Measurements from ENCODE around the gene TRIM63. TPM values are rescaled to one million over a fixed set of nuclear protein-coding genes. Genes with fewer than 3 reads are reported as not detected.

The TRIM63 gene
- total and polyA plus RNA-seq, 2 of the 13 experiments (the other 11 are each of a cell fraction or from before 2014, with no cell fraction given), result not detected

DNA sequence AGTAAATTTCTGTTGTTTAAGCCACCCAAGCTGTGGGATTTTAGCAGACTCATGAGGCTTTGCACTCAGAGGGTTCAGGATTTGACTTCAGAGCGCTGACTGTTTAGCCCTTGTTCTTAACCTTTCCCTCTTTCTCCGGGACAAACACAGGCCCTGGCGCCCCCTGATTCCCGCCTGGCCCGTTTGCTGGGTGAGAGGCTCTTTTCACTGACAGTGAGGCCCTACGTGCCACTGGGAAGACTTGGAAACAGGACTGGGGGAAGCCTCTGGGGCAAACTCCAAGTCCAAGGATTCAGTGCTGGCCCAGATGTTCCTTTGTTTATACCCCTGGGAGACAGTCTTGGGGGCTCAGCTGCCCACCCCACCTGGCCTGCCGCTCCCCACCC lies 11.7 kb upstream of the TRIM63 start:
- CTCF ChIA-PET (ENCODE audit: low intra/inter-chr PET ratio, low total read pairs), result no interaction called here

GRCh38 chr1:26078286-26079177 lies 11.1 kb upstream of the TRIM63 start:
- WGBS (ENCODE audit: low lambda C conversion rate), result 52% methylated on average over 8 of the region's 8 CpGs
- H2AFZ ChIP-seq (ENCODE audit: low read length), result no peak overlapping the region
- CTCF ChIA-PET (ENCODE audit: low intra/inter-chr PET ratio, low total read pairs), result no interaction called here
- FAIRE-seq (no peak), ATAC-seq (no peak), DNase-seq (ENCODE audit: low spot score) (no peak)
- BruUV-seq (replicated peaks), result no TSS peak
- no peak overlapping the region for H3K9ac ChIP-seq (ENCODE audit: insufficient read depth, low read depth, low read length)
- no peaks in the 10 kb centered on the region; a peak in 1 of 5 replicates for H3K27me3 ChIP-seq (ENCODE audit: control insufficient read depth in 1 of 2, insufficient read depth in 2 of 2, low read length in 2 of 2)
- H3K4me2 ChIP-seq (ENCODE audit: low read depth, low read length), result no peak overlapping the region
- H3K27ac ChIP-seq (ENCODE audit: extremely low read length, insufficient read depth, low read length), result no peak overlapping the region
- no peak overlapping the region for H3K4me3 ChIP-seq (replicated peaks in 1 of 3; ENCODE audit: insufficient read depth in 1 of 3, low read depth in 2 of 3, low read length in 3 of 3)
- TF ChIP-seq ETS1 (CRISPR knock-in tag; IDR thresholded peaks at IDR 0.05) (no peak), POLR2A (IDR thresholded peaks at IDR 0.05; ENCODE audit: insufficient read depth in 1 of 2, low read depth in 2 of 2, low read length in 2 of 2) (no peak), ZFP62 (CRISPR knock-in tag; IDR thresholded peaks at IDR 0.05) (no peak), ZBTB34 (CRISPR knock-in tag; IDR thresholded peaks at IDR 0.05) (no peak), GLI4 (CRISPR knock-in tag; IDR thresholded peaks at IDR 0.05; ENCODE audit: borderline replicate concordance) (no peak), ZNF20 (CRISPR knock-in tag; IDR thresholded peaks at IDR 0.05) (no peak)
- H3K4me1 ChIP-seq (ENCODE audit: insufficient read depth, low read length), result no peaks in the 10 kb centered on the region
- H4K20me1 ChIP-seq (ENCODE audit: insufficient read depth, low read length), result no peaks in the 10 kb centered on the region
- POLR2A ChIA-PET, result no interaction called here
- in situ Hi-C loops (cut with HindIII; ENCODE audit: extremely low pct_ligation_motif_present, low pct_unique_long_range_greater_than_20kb) (no loop called here), intact Hi-C loops (cut with micrococcal nuclease; ENCODE audit: unreplicated experiment) (no loop called here)
- no peaks in the 10 kb centered on the region for H3K79me2 ChIP-seq (ENCODE audit: insufficient read depth, low read length)
- no peaks in the 10 kb centered on the region for H3K36me3 ChIP-seq (replicated peaks in 1 of 2; ENCODE audit: control insufficient read depth in 1 of 2, insufficient read depth in 2 of 2, low read length in 2 of 2)
- no peaks in the 10 kb centered on the region for H3K9me3 ChIP-seq (ENCODE audit: low read length)

More for the DNA sequence above, 11.7 kb upstream of the TRIM63 start:
- FAIRE-seq (no peak), ATAC-seq (no peak), DNase-seq (ENCODE audit: low spot score) (no peak)
- no peak overlapping the region for H2AFZ ChIP-seq (ENCODE audit: low read length)
- no peaks in the 10 kb centered on the region for H4K20me1 ChIP-seq (ENCODE audit: insufficient read depth, low read length)
- WGBS (ENCODE audit: low lambda C conversion rate), result 16% methylated on average over 7 of the region's 7 CpGs
- no peaks in the 10 kb centered on the region; a peak in 1 of 5 replicates for H3K27me3 ChIP-seq (ENCODE audit: control insufficient read depth in 1 of 2, insufficient read depth in 2 of 2, low read length in 2 of 2)
- TF ChIP-seq ATRX (CRISPR knock-in tag; IDR thresholded peaks at IDR 0.05; ENCODE audit: borderline replicate concordance) (no peak), MEIS1 (CRISPR knock-in tag; IDR thresholded peaks at IDR 0.05; ENCODE audit: borderline replicate concordance) (no peak), MEIS2 (CRISPR knock-in tag; IDR thresholded peaks at IDR 0.05) (no peak), ZNF616 (CRISPR knock-in tag; IDR thresholded peaks at IDR 0.05; ENCODE audit: low read depth) (no peak), ZNF20 (CRISPR knock-in tag; IDR thresholded peaks at IDR 0.05) (no peak), JARID2 (CRISPR knock-in tag; IDR thresholded peaks at IDR 0.05; ENCODE audit: insufficient replicate concordance) (no peak)
- no peaks in the 10 kb centered on the region for H3K36me3 ChIP-seq (replicated peaks in 1 of 2; ENCODE audit: control insufficient read depth in 1 of 2, insufficient read depth in 2 of 2, low read length in 2 of 2)
- POLR2A ChIA-PET, result no interaction called here
- H3K4me2 ChIP-seq (ENCODE audit: low read depth, low read length), result no peak overlapping the region
- H3K9me3 ChIP-seq (ENCODE audit: low read length), result no peaks in the 10 kb centered on the region
- H3K79me2 ChIP-seq (ENCODE audit: insufficient read depth, low read length), result no peaks in the 10 kb centered on the region
- no peak overlapping the region for H3K27ac ChIP-seq (ENCODE audit: extremely low read length, insufficient read depth, low read length)
- in situ Hi-C loops (cut with HindIII; ENCODE audit: extremely low pct_ligation_motif_present, low pct_unique_long_range_greater_than_20kb), result no loop called here
- no TSS peak for BruUV-seq (replicated peaks)
- H3K4me1 ChIP-seq (ENCODE audit: insufficient read depth, low read length), result no peaks in the 10 kb centered on the region
- H3K9ac ChIP-seq (ENCODE audit: insufficient read depth, low read depth, low read length), result no peak overlapping the region
- H3K4me3 ChIP-seq (replicated peaks in 1 of 3; ENCODE audit: insufficient read depth in 1 of 3, low read depth in 2 of 3, low read length in 3 of 3), result no peak overlapping the region
- intact Hi-C loops (cut with micrococcal nuclease; ENCODE audit: unreplicated experiment), result no loop called here
